HEK293 (cell line): ENCODE measurements around the gene CTBP2.

Source experiments
- CTCF ChIA-PET: fragments of 350-600 bp; formaldehyde crosslinking; extraction: SDS; loops from one replicate; lab custom pipeline; 2021; ENCODE audit warnings: antibody characterized with exemption; lab: Yijun Ruan, JAX
- POLR2A ChIA-PET: fragments of 300-600 bp; formaldehyde crosslinking; extraction: SDS; loops from one replicate; lab custom pipeline; 2020; ENCODE audit warnings: antibody characterized with exemption, inconsistent platforms; lab: Yijun Ruan, JAX
- H3K27ac ChIP-seq: fragments of 200-500 bp; sonication (Bioruptor generic); 2 replicates; pipeline ENCODE4 v1.5.1; 2014; ENCODE audit warnings: low read depth, low read length, control low read depth, inconsistent platforms; ENCODE audit errors: extremely low read depth
- H3K36me3 ChIP-seq, 2 experiments: fragments of 200-500 bp in 1 of 2; sonication (Bioruptor generic) in 1 of 2; 1 replicate in 1 of 2; 2 replicates in 1 of 2; pipeline ENCODE4 v1.5.1; 2014 to 2017; ENCODE audit warnings: inconsistent platforms in 2 of 2, low read length in 2 of 2; ENCODE audit not compliant: control insufficient read depth in 2 of 2, insufficient read depth in 1 of 2
- H3K4me1 ChIP-seq: fragments of 200-500 bp; sonication (Bioruptor generic); 2 replicates; pipeline ENCODE4 v1.5.1; 2014; ENCODE audit warnings: mild to moderate bottlenecking, low read length, inconsistent platforms; ENCODE audit not compliant: control insufficient read depth, insufficient read depth
- H3K4me3 ChIP-seq: 2 replicates; pipeline ENCODE4 v1.5.1; 2011; ENCODE audit warnings: low read depth, mild to moderate bottlenecking, control low read depth, low read length, moderate library complexity
- H3K9me3 ChIP-seq: fragments of 200-500 bp; sonication (Bioruptor generic); 2 replicates; pipeline ENCODE4 v1.5.1; 2014; ENCODE audit warnings: low read depth, low read length, inconsistent platforms; ENCODE audit not compliant: control insufficient read depth, insufficient read depth
- FEZF1 ChIP-seq: fragments of 450-650 bp; formaldehyde crosslinking; IDR thresholded peaks from 2 replicates; pipeline ENCODE4 v1.5.1; 2016; ENCODE audit warnings: missing biosample characterization, missing genetic modification characterization
- GLI2 ChIP-seq: fragments of 450-650 bp; formaldehyde crosslinking; IDR thresholded peaks from 2 replicates; pipeline ENCODE4; 2017; ENCODE audit warnings: missing biosample characterization, missing genetic modification characterization, low read depth, borderline replicate concordance
- HOXC10 ChIP-seq: sonication (generic); formaldehyde crosslinking; IDR thresholded peaks from 2 replicates; pipeline ENCODE4 v1.8.1; 2023; ENCODE audit warnings: mild to moderate bottlenecking, missing genetic modification reagents
- INSM2 ChIP-seq: fragments of 450-650 bp; formaldehyde crosslinking; IDR thresholded peaks from 2 replicates; pipeline ENCODE4 v1.5.1; 2016; ENCODE audit warnings: missing biosample characterization, missing genetic modification characterization
- KLF7 ChIP-seq: fragments of 450-650 bp; formaldehyde crosslinking; IDR thresholded peaks from 2 replicates; pipeline ENCODE4 v1.5.1; 2016; ENCODE audit warnings: missing biosample characterization, missing genetic modification characterization, borderline replicate concordance
- SALL2 ChIP-seq: fragments of 450-650 bp; formaldehyde crosslinking; IDR thresholded peaks from 2 replicates; pipeline ENCODE4 v1.5.0; 2017; ENCODE audit warnings: missing biosample characterization, mild to moderate bottlenecking, missing genetic modification characterization, borderline replicate concordance
- TRIM28 ChIP-seq: IDR thresholded peaks from 2 replicates; pipeline ENCODE4 v1.6.1; 2011; ENCODE audit warnings: low read length, control low read depth, borderline replicate concordance
- WT1 ChIP-seq: fragments of 450-650 bp; formaldehyde crosslinking; IDR thresholded peaks from 2 replicates; pipeline ENCODE4 v1.5.1; 2016; ENCODE audit warnings: missing biosample characterization, missing genetic modification characterization
- YY1 ChIP-seq: fragments of 450-650 bp; formaldehyde crosslinking; IDR thresholded peaks from 2 replicates; pipeline ENCODE4 v1.5.1; 2018; ENCODE audit warnings: missing biosample characterization, missing genetic modification characterization
- ZBTB21 ChIP-seq: fragments of 450-650 bp; formaldehyde crosslinking; IDR thresholded peaks from 2 replicates; pipeline ENCODE4 v1.5.1; 2017; ENCODE audit warnings: missing biosample characterization, missing genetic modification characterization
- ZNF157 ChIP-seq: fragments of 450-650 bp; formaldehyde crosslinking; IDR thresholded peaks from 2 replicates; pipeline ENCODE4 v1.5.1; 2016; ENCODE audit warnings: missing biosample characterization, missing genetic modification characterization
- ZNF214 ChIP-seq: fragments of 450-650 bp; formaldehyde crosslinking; IDR thresholded peaks from 2 replicates; pipeline ENCODE4 v1.5.1; 2017; ENCODE audit warnings: missing biosample characterization, mild to moderate bottlenecking, missing genetic modification characterization, borderline replicate concordance
- ZNF26 ChIP-seq: fragments of 450-650 bp; formaldehyde crosslinking; IDR thresholded peaks from 2 replicates; pipeline ENCODE4 v1.5.1; 2016; ENCODE audit warnings: missing biosample characterization, missing genetic modification characterization
- ZNF280D ChIP-seq: fragments of 450-650 bp; formaldehyde crosslinking; IDR thresholded peaks from 2 replicates; pipeline ENCODE4 v1.5.1; 2016; ENCODE audit warnings: missing biosample characterization, missing genetic modification characterization
- ZNF335 ChIP-seq: fragments of 450-650 bp; formaldehyde crosslinking; conservative IDR thresholded peaks from 2 replicates; pipeline ENCODE4 v1.5.1; 2016; ENCODE audit warnings: missing biosample characterization, missing genetic modification characterization
- ZNF366 ChIP-seq: fragments of 450-650 bp; formaldehyde crosslinking; conservative IDR thresholded peaks from 2 replicates; pipeline ENCODE4 v1.5.1; 2016; ENCODE audit warnings: missing biosample characterization, missing genetic modification characterization
- ZNF549 ChIP-seq: fragments of 450-650 bp; IDR thresholded peaks from 2 replicates; pipeline ENCODE4 v1.5.1; 2018; ENCODE audit warnings: missing biosample characterization, missing genetic modification characterization, mild to moderate bottlenecking, inconsistent platforms, moderate library complexity
- ZNF571 ChIP-seq: fragments of 450-650 bp; formaldehyde crosslinking; IDR thresholded peaks from 2 replicates; pipeline ENCODE4 v1.5.0; 2017; ENCODE audit warnings: missing biosample characterization, missing genetic modification characterization
- ZNF596 ChIP-seq: fragments of 450-650 bp; IDR thresholded peaks from 2 replicates; pipeline ENCODE4 v1.5.0; 2018; ENCODE audit warnings: missing biosample characterization, mild to moderate bottlenecking, missing genetic modification characterization, moderate library complexity
- ZNF629 ChIP-seq: fragments of 450-650 bp; formaldehyde crosslinking; IDR thresholded peaks from 2 replicates; pipeline ENCODE4 v1.5.1; 2017; ENCODE audit warnings: missing biosample characterization, missing genetic modification characterization
- ZNF658 ChIP-seq: fragments of 450-650 bp; formaldehyde crosslinking; IDR thresholded peaks from 2 replicates; pipeline ENCODE4; 2016; ENCODE audit warnings: missing biosample characterization, missing genetic modification characterization
- ZNF707 ChIP-seq: fragments of 450-650 bp; formaldehyde crosslinking; IDR thresholded peaks from 2 replicates; pipeline ENCODE4 v1.5.1; 2016; ENCODE audit warnings: missing biosample characterization, missing genetic modification characterization
- ZNF792 ChIP-seq: fragments of 450-650 bp; formaldehyde crosslinking; IDR thresholded peaks from 2 replicates; pipeline ENCODE4 v1.5.1; 2016; ENCODE audit warnings: missing biosample characterization, missing genetic modification characterization
- ZNF837 ChIP-seq: fragments of 450-650 bp; formaldehyde crosslinking; IDR thresholded peaks from 2 replicates; pipeline ENCODE4 v1.5.1; 2016; ENCODE audit warnings: missing biosample characterization, missing genetic modification characterization

CTBP2 gene

GRCh38 chr10:125171402-125172306, 11.3 kb upstream of the CTBP2 start (continued):
- no peak for TF ChIP-seq ZNF837 (tag by site-specific recombination)
- peak; percentile 39; the same call in 1 of the 2 replicates for TF ChIP-seq ZNF366 (tag by site-specific recombination)
- peak; percentile 43; the same call in 1 of the 2 replicates for TF ChIP-seq ZBTB21 (tag by site-specific recombination)
- TF ChIP-seq FEZF1 (tag by site-specific recombination): peak; percentile 50; the same call in 1 of the 2 replicates
- peak; percentile 76 for TF ChIP-seq ZNF629 (tag by site-specific recombination)
- 0 out of 2 replicates have a peak, but pooled peaks have one; percentile 18 for TF ChIP-seq ZNF335 (tag by site-specific recombination)

- Histone ChIP-seq H3K36me3 (no peaks in the 10 kb centered on the region), H3K4me3 (no peak overlapping the region), H3K4me1 (no peaks in the 10 kb centered on the region), H3K9me3 (no peaks in the 10 kb centered on the region), H3K27ac (no peak overlapping the region)
- ChIA-PET POLR2A (no interaction called here), CTCF (interaction anchor here (1.9 kb wide), 1 partner anchor 122 kb away, joined by 8 read pairs; no protein-coding TSS in a partner anchor)
- TF ChIP-seq ZNF792 (no peak), ZNF157 (tag by site-specific recombination) (no peak), GLI2 (tag by site-specific recombination) (no peak), ZNF26 (no peak), ZNF280D (no peak), WT1 (tag by site-specific recombination) (no peak)
These were observed 9.6 kb upstream of the CTBP2 start for GRCh38 chr10:125169915-125170314.

- H3K4me3 ChIP-seq: no peak overlapping the region
- ChIA-PET POLR2A (no interaction called here), CTCF (interaction anchor here (1.9 kb wide), 1 partner anchor 121 kb away, joined by 8 read pairs; no protein-coding TSS in a partner anchor)
- no peak overlapping the region for H3K27ac ChIP-seq
- no peaks in the 10 kb centered on the region for H3K4me1 ChIP-seq
- H3K9me3 ChIP-seq: no peaks in the 10 kb centered on the region
- no peaks in the 10 kb centered on the region for H3K36me3 ChIP-seq
- TF ChIP-seq ZNF571 (tag by site-specific recombination) (no peak), ZNF629 (tag by site-specific recombination) (no peak), ZNF596 (tag by site-specific recombination) (no peak), ZNF707 (no peak), ZNF366 (tag by site-specific recombination) (no peak), KLF7 (tag by site-specific recombination) (no peak), TRIM28 (no peak), SALL2 (tag by site-specific recombination) (no peak), ZNF792 (no peak), ZNF26 (no peak), YY1 (tag by site-specific recombination) (no peak), ZNF549 (no peak), WT1 (tag by site-specific recombination) (no peak), HOXC10 (no peak), INSM2 (tag by site-specific recombination) (no peak), ZNF658 (no peak), ZNF214 (tag by site-specific recombination) (no peak)
These were observed 8.9 kb upstream of the CTBP2 start for GRCh38 chr10:125169279-125169678.
